ENCODE results near the gene PTK6.
A peak's percentile ranks its signal among the peaks of the same experiment; 100 is the strongest.

Gene PTK6

DNA sequence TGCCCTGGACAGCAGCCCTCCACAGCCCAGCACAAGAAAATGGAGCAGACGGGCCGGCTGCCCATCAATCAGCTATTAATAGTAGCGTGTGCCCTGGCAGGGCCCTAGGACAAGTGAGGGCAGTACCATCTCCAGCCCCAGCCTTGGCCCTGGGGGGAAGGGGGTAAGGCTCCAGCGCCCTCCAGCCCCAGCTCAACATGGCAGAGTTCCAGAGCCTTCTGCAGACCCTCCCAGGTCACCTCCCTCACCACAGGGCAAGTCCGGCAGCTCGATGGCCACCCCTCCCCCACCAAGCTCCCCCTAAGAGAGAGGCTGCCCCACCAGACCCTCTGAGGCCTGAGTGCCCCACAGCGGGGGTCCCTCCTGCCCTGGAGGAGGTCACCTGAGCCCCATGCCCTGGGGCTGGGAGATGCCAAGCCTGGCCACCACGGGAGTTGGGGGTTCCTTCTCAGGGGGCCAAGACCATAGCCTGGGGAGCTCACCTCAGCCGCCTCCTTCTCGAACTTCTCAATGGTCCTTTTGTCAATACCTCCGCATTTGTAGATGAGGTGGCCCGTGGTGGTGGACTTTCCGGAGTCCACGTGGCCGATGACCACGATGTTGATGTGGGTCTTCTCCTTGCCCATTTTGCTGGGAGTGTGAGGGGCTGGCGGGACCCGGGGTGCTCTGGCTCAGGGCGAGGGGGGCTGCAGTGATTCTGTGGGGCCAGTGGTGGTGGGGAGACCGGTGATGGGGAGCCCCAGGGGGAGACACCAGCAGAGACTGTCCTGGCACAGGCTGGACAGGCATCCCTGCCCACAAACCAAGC, 39.8 kb downstream of the PTK6 start:
- Histone ChIP-seq H3K79me2 (ENCODE audit: low read length) (no peaks in the 10 kb centered on the region), H3K27ac (ENCODE audit: low read length) (no peak overlapping the region), H2AFZ (ENCODE audit: low read length) (no peak overlapping the region), H3K9ac (ENCODE audit: low read length) (no peak overlapping the region), H3K36me3 (replicated peaks; ENCODE audit: insufficient read depth, low read length) (no peaks in the 10 kb centered on the region), H3K4me1 (ENCODE audit: low read length) (peaks cover 5% of the 10 kb centered on the region), H3K4me2 (ENCODE audit: low read depth, low read length) (no peak overlapping the region), H4K20me1 (ENCODE audit: insufficient read depth, low read length) (no peaks in the 10 kb centered on the region), H3K9me3 (replicated peaks; ENCODE audit: insufficient read depth, low read length) (no peaks in the 10 kb centered on the region), H3K9me2 (replicated peaks; ENCODE audit: insufficient read depth, low read length) (no peaks in the 10 kb centered on the region), H3K4me3 (ENCODE audit: low read length) (no peak overlapping the region), H3F3A (ENCODE audit: insufficient read depth, low read length) (no peaks in the 10 kb centered on the region), H3K27me3 (replicated peaks; ENCODE audit: insufficient read depth, low read length) (peaks cover 51% of the 10 kb centered on the region)
- no peak for TF ChIP-seq EZH2 (optimal IDR thresholded peaks at IDR 0.05; ENCODE audit: low read depth, low read length)
- TF ChIP-seq, protein P1, sequence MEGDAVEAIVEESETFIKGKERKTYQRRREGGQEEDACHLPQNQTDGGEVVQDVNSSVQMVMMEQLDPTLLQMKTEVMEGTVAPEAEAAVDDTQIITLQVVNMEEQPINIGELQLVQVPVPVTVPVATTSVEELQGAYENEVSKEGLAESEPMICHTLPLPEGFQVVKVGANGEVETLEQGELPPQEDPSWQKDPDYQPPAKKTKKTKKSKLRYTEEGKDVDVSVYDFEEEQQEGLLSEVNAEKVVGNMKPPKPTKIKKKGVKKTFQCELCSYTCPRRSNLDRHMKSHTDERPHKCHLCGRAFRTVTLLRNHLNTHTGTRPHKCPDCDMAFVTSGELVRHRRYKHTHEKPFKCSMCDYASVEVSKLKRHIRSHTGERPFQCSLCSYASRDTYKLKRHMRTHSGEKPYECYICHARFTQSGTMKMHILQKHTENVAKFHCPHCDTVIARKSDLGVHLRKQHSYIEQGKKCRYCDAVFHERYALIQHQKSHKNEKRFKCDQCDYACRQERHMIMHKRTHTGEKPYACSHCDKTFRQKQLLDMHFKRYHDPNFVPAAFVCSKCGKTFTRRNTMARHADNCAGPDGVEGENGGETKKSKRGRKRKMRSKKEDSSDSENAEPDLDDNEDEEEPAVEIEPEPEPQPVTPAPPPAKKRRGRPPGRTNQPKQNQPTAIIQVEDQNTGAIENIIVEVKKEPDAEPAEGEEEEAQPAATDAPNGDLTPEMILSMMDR (IDR thresholded peaks at IDR 0.05; ENCODE audit: low read length): no peak
- DNase-seq: no peak

DNA sequence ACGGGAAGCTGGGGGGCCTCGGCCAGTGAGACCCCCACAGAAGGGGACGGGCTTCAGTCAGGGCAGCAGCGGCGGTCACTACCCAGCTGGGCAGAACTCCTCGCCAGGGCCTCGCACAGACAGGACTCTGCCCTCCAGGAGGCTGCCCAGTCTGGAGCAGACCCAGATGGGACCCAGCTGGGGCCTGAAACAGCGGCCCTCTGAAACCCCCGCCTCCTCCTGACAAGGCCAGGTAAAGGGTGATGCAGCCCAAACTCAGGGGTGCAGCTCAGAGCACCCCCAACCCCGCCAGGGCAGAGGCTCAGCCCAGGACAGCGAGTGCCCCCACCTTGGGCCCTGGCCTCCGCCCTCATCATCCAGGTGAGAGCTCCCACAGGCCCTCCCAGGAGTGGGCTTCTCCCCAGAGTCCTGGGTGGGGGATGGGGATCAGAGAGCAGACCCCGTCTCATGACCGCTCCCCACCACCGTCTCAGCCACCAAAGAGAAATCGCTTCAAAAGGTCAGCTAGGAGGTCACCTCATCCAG, 40.5 kb downstream of the PTK6 start:
- peak overlapping the region; percentile 47 for H3K4me3 ChIP-seq (ENCODE audit: low read length)

DNA sequence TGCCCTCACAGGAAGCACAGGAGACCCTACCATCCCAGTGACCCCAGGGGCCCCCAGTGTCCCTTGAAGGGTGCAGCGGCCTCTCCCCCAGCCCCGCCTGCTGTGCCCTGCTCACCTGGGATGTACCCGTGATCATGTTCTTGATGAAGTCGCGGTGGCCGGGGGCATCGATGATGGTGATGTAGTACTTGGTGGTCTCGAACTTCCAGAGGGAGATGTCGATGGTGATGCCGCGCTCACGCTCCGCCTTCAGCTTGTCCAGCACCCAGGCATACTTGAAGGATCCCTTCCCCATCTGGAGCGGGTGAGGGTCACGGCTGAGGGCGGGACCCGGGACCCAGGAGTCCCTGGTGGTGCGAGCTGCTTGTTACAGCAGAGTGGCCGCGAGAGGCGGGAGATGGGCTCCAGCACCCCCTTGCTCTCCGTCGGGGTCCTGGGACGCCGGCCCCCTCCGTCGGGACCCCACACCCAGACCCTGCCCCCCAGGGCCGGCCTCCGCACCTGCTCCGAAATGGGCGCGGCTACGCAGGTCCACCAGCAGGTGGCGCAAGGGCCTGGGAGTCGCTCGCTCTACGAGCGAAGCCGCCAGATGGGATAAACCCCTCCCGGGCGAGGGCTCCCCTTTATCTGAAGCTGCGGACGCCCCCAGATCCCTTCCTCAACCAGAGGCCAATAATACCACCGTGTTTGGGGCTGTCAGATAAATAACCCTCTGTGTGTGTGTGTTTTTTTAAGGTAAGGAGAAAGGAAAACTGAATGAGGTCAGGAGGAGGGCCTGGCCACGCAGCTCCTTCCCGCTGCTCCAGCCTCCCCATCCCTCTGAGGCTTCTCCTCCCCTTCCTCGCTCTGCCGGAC, 41.2 kb downstream of the PTK6 start:
- no peaks in the 10 kb centered on the region for H3K36me3 ChIP-seq (replicated peaks; ENCODE audit: insufficient read depth, low read length)

More for the DNA sequence above, 40.5 kb downstream of the PTK6 start:
- no peaks in the 10 kb centered on the region for H4K20me1 ChIP-seq (ENCODE audit: insufficient read depth, low read length)
- peaks cover 51% of the 10 kb centered on the region for H3K27me3 ChIP-seq (replicated peaks; ENCODE audit: insufficient read depth, low read length)
- H3K9me2 ChIP-seq (replicated peaks; ENCODE audit: insufficient read depth, low read length): no peaks in the 10 kb centered on the region
- no peak for TF ChIP-seq EZH2 (optimal IDR thresholded peaks at IDR 0.05; ENCODE audit: low read depth, low read length)
- H3K27ac ChIP-seq (ENCODE audit: low read length): no peak overlapping the region
- H3F3A ChIP-seq (ENCODE audit: insufficient read depth, low read length): no peaks in the 10 kb centered on the region
- no peak for DNase-seq
- no peaks in the 10 kb centered on the region for H3K36me3 ChIP-seq (replicated peaks; ENCODE audit: insufficient read depth, low read length)
- H3K4me2 ChIP-seq (ENCODE audit: low read depth, low read length): peak overlapping the region; percentile 85
- no peaks in the 10 kb centered on the region for H3K79me2 ChIP-seq (ENCODE audit: low read length)
- no peak overlapping the region for H3K9ac ChIP-seq (ENCODE audit: low read length)
- no peaks in the 10 kb centered on the region for H3K9me3 ChIP-seq (replicated peaks; ENCODE audit: insufficient read depth, low read length)
- H3K4me1 ChIP-seq (ENCODE audit: low read length): no peaks in the 10 kb centered on the region
- peak overlapping the region; percentile 43; the same call in 1 of the 2 replicates for H2AFZ ChIP-seq (ENCODE audit: low read length)

More for the DNA sequence above, 41.2 kb downstream of the PTK6 start:
- Histone ChIP-seq H3K4me3 (ENCODE audit: low read length) (peak overlapping the region; percentile 47), H3F3A (ENCODE audit: insufficient read depth, low read length) (no peaks in the 10 kb centered on the region), H3K9me3 (replicated peaks; ENCODE audit: insufficient read depth, low read length) (no peaks in the 10 kb centered on the region), H3K9me2 (replicated peaks; ENCODE audit: insufficient read depth, low read length) (no peaks in the 10 kb centered on the region), H3K4me1 (ENCODE audit: low read length) (no peaks in the 10 kb centered on the region), H4K20me1 (ENCODE audit: insufficient read depth, low read length) (no peaks in the 10 kb centered on the region), H3K27ac (ENCODE audit: low read length) (no peak overlapping the region), H3K27me3 (replicated peaks; ENCODE audit: insufficient read depth, low read length) (peaks cover 56% of the 10 kb centered on the region), H3K4me2 (ENCODE audit: low read depth, low read length) (peak overlapping the region; percentile 85), H2AFZ (ENCODE audit: low read length) (peak overlapping the region; percentile 43; the same call in 1 of the 2 replicates), H3K79me2 (ENCODE audit: low read length) (no peaks in the 10 kb centered on the region), H3K9ac (ENCODE audit: low read length) (no peak overlapping the region)
- TF ChIP-seq EZH2 (optimal IDR thresholded peaks at IDR 0.05; ENCODE audit: low read depth, low read length): no peak
- TF ChIP-seq, protein P1 (IDR thresholded peaks at IDR 0.05; ENCODE audit: low read length): peak; percentile 92
- no peak for TF ChIP-seq EZH2phosphoT487 (IDR thresholded peaks at IDR 0.05; ENCODE audit: low read length)
- DNase-seq: peak; percentile 70

Measured in MM.1S (cell line).